Parathyroid adenoma (tissue), 2 donors: ENCODE data around the gene PRKD3.

Experiments
- H2AFZ ChIP-seq: fragments of 300-600 bp; sonication (generic); one replicate; pipeline ENCODE4 v1.7.0; 2017; ENCODE audit warnings: antibody characterized with exemption, mild to moderate bottlenecking
- H3K27ac ChIP-seq: fragments of 300-600 bp; sonication (generic); one replicate; pipeline ENCODE4 v1.7.0; 2017
- H3K27me3 ChIP-seq: fragments of 300-600 bp; sonication (generic); one replicate; pipeline ENCODE4 v1.7.0; 2017; ENCODE audit warnings: low read length; ENCODE audit not compliant: control insufficient read depth, insufficient read depth
- H3K36me3 ChIP-seq: fragments of 300-600 bp; sonication (generic); one replicate; pipeline ENCODE4 v1.7.0; 2017; ENCODE audit warnings: low read length; ENCODE audit not compliant: control insufficient read depth, insufficient read depth
- H3K4me1 ChIP-seq: fragments of 300-600 bp; sonication (generic); one replicate; pipeline ENCODE4 v1.7.0; 2017; ENCODE audit warnings: control low read depth
- H3K4me2 ChIP-seq: fragments of 300-600 bp; sonication (generic); one replicate; pipeline ENCODE4 v1.7.0; 2017; ENCODE audit warnings: low read length
- H3K4me3 ChIP-seq: fragments of 300-600 bp; sonication (generic); one replicate; pipeline ENCODE4 v1.7.0; 2017; ENCODE audit warnings: low read depth, low read length
- H3K79me2 ChIP-seq: fragments of 300-600 bp; sonication (generic); one replicate; pipeline ENCODE4 v1.7.0; 2017; ENCODE audit warnings: control low read depth
- H3K9ac ChIP-seq: fragments of 300-600 bp; sonication (generic); one replicate; pipeline ENCODE4 v1.7.0; 2017; ENCODE audit warnings: mild to moderate bottlenecking
- H3K9me3 ChIP-seq: fragments of 300-600 bp; sonication (generic); one replicate; pipeline ENCODE4 v1.7.0; 2017; ENCODE audit warnings: low read length; ENCODE audit not compliant: control insufficient read depth
- CTCF ChIP-seq: fragments of 300-600 bp; sonication (generic); IDR thresholded peaks from one replicate; pipeline ENCODE4 v1.7.0; 2017; ENCODE audit warnings: antibody characterized with exemption, mild to moderate bottlenecking
- donor health status: primary hyperparathyroidism.

Gene PRKD3

GRCh38 chr2:37366773-37367172, 42.1 kb upstream of the PRKD3 start:
- Histone ChIP-seq H3K36me3 (no peaks in the 10 kb centered on the region), H3K27me3 (no peaks in the 10 kb centered on the region), H3K9me3 (no peaks in the 10 kb centered on the region), H3K4me3 (no peak overlapping the region), H3K4me2 (no peak overlapping the region), H3K79me2 (no peaks in the 10 kb centered on the region), H3K4me1 (peaks cover 6% of the 10 kb centered on the region), H3K9ac (no peak overlapping the region), H2AFZ (no peak overlapping the region), H3K27ac (no peak overlapping the region)
- TF ChIP-seq CTCF, result no peak

- no peak overlapping the region for H2AFZ ChIP-seq
- H3K4me3 ChIP-seq, result no peak overlapping the region
- H3K36me3 ChIP-seq, result no peaks in the 10 kb centered on the region
- H3K9ac ChIP-seq, result no peak overlapping the region
- no peak overlapping the region for H3K27ac ChIP-seq
- H3K79me2 ChIP-seq, result no peaks in the 10 kb centered on the region
- no peak for TF ChIP-seq CTCF
- no peak overlapping the region for H3K4me2 ChIP-seq
- no peaks in the 10 kb centered on the region for H3K9me3 ChIP-seq
- no peaks in the 10 kb centered on the region for H3K27me3 ChIP-seq
- H3K4me1 ChIP-seq, result peaks cover 6% of the 10 kb centered on the region
These were observed 41.0 kb upstream of the PRKD3 start for GRCh38 chr2:37365669-37366068.

GRCh38 chr2:37364351-37364750, 39.7 kb upstream of the PRKD3 start:
- TF ChIP-seq CTCF, result no peak
- peaks cover 6% of the 10 kb centered on the region for H3K4me1 ChIP-seq
- no peaks in the 10 kb centered on the region for H3K79me2 ChIP-seq
- H3K27me3 ChIP-seq, result no peaks in the 10 kb centered on the region
- H3K36me3 ChIP-seq, result no peaks in the 10 kb centered on the region
- H3K27ac ChIP-seq, result no peak overlapping the region
- H3K4me3 ChIP-seq, result no peak overlapping the region
- no peak overlapping the region for H3K9ac ChIP-seq
- no peaks in the 10 kb centered on the region for H3K9me3 ChIP-seq
- H2AFZ ChIP-seq, result no peak overlapping the region
- H3K4me2 ChIP-seq, result no peak overlapping the region

GRCh38 chr2:37361994-37362698, 37.5 kb upstream of the PRKD3 start:
- Histone ChIP-seq H3K79me2 (no peaks in the 10 kb centered on the region), H3K27me3 (no peaks in the 10 kb centered on the region), H3K9me3 (no peaks in the 10 kb centered on the region), H3K36me3 (no peaks in the 10 kb centered on the region), H3K27ac (no peak overlapping the region), H3K9ac (no peak overlapping the region), H2AFZ (no peak overlapping the region), H3K4me1 (peaks cover 6% of the 10 kb centered on the region), H3K4me3 (no peak overlapping the region), H3K4me2 (no peak overlapping the region)
- no peak for TF ChIP-seq CTCF

- H3K9ac ChIP-seq, result no peak overlapping the region
- H3K27me3 ChIP-seq, result no peaks in the 10 kb centered on the region
- H3K4me3 ChIP-seq, result no peak overlapping the region
- H3K9me3 ChIP-seq, result no peaks in the 10 kb centered on the region
- H3K4me1 ChIP-seq, result peaks cover 6% of the 10 kb centered on the region
- H2AFZ ChIP-seq, result no peak overlapping the region
- H3K27ac ChIP-seq, result no peak overlapping the region
- TF ChIP-seq CTCF, result no peak
- no peak overlapping the region for H3K4me2 ChIP-seq
- H3K79me2 ChIP-seq, result no peaks in the 10 kb centered on the region
- no peaks in the 10 kb centered on the region for H3K36me3 ChIP-seq
These were observed 36.7 kb upstream of the PRKD3 start for GRCh38 chr2:37361216-37361815.
